ENCODE data around the gene PSRC1. TPM values are rescaled to one million over a fixed set of nuclear protein-coding genes. Genes with fewer than 3 reads are reported as not detected.

Gene PSRC1
- total RNA-seq, 1 donor from 2014 or later, result 17.6 TPM

GRCh38 chr1:109261578-109261977 is 21.4 kb downstream of the PSRC1 start:
- Mint-ChIP-seq H3K27ac (no peak overlapping the region), H3K4me3 (no peak overlapping the region), H3K9me3 (no peaks in the 10 kb centered on the region), H3K4me1 (peaks cover 5% of the 10 kb centered on the region), H3K27me3 (ENCODE audit: low read depth) (no peaks in the 10 kb centered on the region), H3K36me3 (no peaks in the 10 kb centered on the region)
- TF ChIP-seq CTCF (IDR thresholded peaks at IDR 0.05; ENCODE audit: unreplicated experiment), result no peak
- no peak for DNase-seq (ENCODE audit: low spot score in 2 of 2, unreplicated experiment in 2 of 2)

GRCh38 chr1:109261006-109261405 is 21.9 kb downstream of the PSRC1 start:
- no peak for DNase-seq (ENCODE audit: low spot score in 2 of 2, unreplicated experiment in 2 of 2)
- no peaks in the 10 kb centered on the region for H3K27me3 Mint-ChIP-seq (ENCODE audit: low read depth)
- peaks cover 5% of the 10 kb centered on the region for H3K4me1 Mint-ChIP-seq
- no peak for TF ChIP-seq CTCF (IDR thresholded peaks at IDR 0.05; ENCODE audit: unreplicated experiment)
- H3K36me3 Mint-ChIP-seq, result no peaks in the 10 kb centered on the region
- H3K4me3 Mint-ChIP-seq, result no peak overlapping the region
- no peaks in the 10 kb centered on the region for H3K9me3 Mint-ChIP-seq
- no peak overlapping the region for H3K27ac Mint-ChIP-seq

GRCh38 chr1:109259674-109260557 is 23.0 kb downstream of the PSRC1 start:
- no peak overlapping the region for H3K27ac Mint-ChIP-seq
- no peak overlapping the region for H3K4me3 Mint-ChIP-seq
- TF ChIP-seq CTCF (IDR thresholded peaks at IDR 0.05; ENCODE audit: unreplicated experiment), result no peak
- H3K27me3 Mint-ChIP-seq (ENCODE audit: low read depth), result no peaks in the 10 kb centered on the region
- peaks cover 12% of the 10 kb centered on the region for H3K4me1 Mint-ChIP-seq
- DNase-seq (ENCODE audit: low spot score in 2 of 2, unreplicated experiment in 2 of 2), result no peak
- H3K9me3 Mint-ChIP-seq, result no peaks in the 10 kb centered on the region
- H3K36me3 Mint-ChIP-seq, result no peaks in the 10 kb centered on the region

GRCh38 chr1:109258481-109259466 is 24.2 kb downstream of the PSRC1 start:
- H3K36me3 Mint-ChIP-seq, result no peaks in the 10 kb centered on the region
- H3K4me3 Mint-ChIP-seq, result no peak overlapping the region
- H3K27me3 Mint-ChIP-seq (ENCODE audit: low read depth), result no peaks in the 10 kb centered on the region
- peaks cover 20% of the 10 kb centered on the region for H3K4me1 Mint-ChIP-seq
- no peak overlapping the region for H3K27ac Mint-ChIP-seq
- no peaks in the 10 kb centered on the region for H3K9me3 Mint-ChIP-seq
- no peak for DNase-seq (ENCODE audit: low spot score in 2 of 2, unreplicated experiment in 2 of 2)
- no peak for TF ChIP-seq CTCF (IDR thresholded peaks at IDR 0.05; ENCODE audit: unreplicated experiment)

- Mint-ChIP-seq H3K4me3 (no peak overlapping the region), H3K27me3 (ENCODE audit: low read depth) (no peaks in the 10 kb centered on the region), H3K27ac (no peak overlapping the region), H3K36me3 (no peaks in the 10 kb centered on the region), H3K9me3 (no peaks in the 10 kb centered on the region), H3K4me1 (peaks cover 24% of the 10 kb centered on the region)
- no peak for TF ChIP-seq CTCF (IDR thresholded peaks at IDR 0.05; ENCODE audit: unreplicated experiment)
- no peak for DNase-seq (ENCODE audit: low spot score in 2 of 2, unreplicated experiment in 2 of 2)
These were observed 25.1 kb downstream of the PSRC1 start for GRCh38 chr1:109257682-109258421.

All from mesothelial cell of epicardium (in vitro differentiated cells).